ENCODE results near the gene TBC1D22B.

- no peak for TF ChIP-seq CTCF (IDR thresholded peaks at IDR 0.05)
- no peak for TF ChIP-seq POLR2A (IDR thresholded peaks at IDR 0.05; ENCODE audit: low read length)
- TF ChIP-seq KDM1A (IDR thresholded peaks at IDR 0.05; ENCODE audit: low read depth): no peak
- no peak for TF ChIP-seq FOSB (CRISPR knock-in tag; IDR thresholded peaks at IDR 0.05)
Measured at GRCh38 chr6:37261198-37261597, 3.6 kb downstream of the TBC1D22B start.
